Neural progenitor cell (in vitro differentiated cells): ENCODE measurements around the gene MEI1. TPM values are rescaled to one million over a fixed set of nuclear protein-coding genes. Genes with fewer than 3 reads are reported as not detected.

Experiments
- DNase-seq: peaks from one replicate; pipeline ENCODE4 v3.0.0-alpha.2; 2016; ENCODE audit warnings: low spot score
- H2AFZ ChIP-seq: fragments of 200-600 bp; sonication (generic); replicated peaks from 2 replicates; pipeline ENCODE4 v1.6.1; 2016; ENCODE audit warnings: antibody characterized with exemption
- H3F3A ChIP-seq: fragments of 200-600 bp; sonication (generic); 2 replicates; pipeline ENCODE4 v1.6.1; 2016; ENCODE audit warnings: antibody characterized with exemption, low read depth
- H3K27ac ChIP-seq: fragments of 200-600 bp; sonication (generic); 2 replicates; pipeline ENCODE4 v1.5.1; 2016; ENCODE audit warnings: mild to moderate bottlenecking
- H3K27me3 ChIP-seq: fragments of 200-600 bp; sonication (generic); 2 replicates; pipeline ENCODE4 v1.6.1; 2016; ENCODE audit warnings: mild to moderate bottlenecking, moderate library complexity
- H3K36me3 ChIP-seq: fragments of 200-600 bp; sonication (generic); 2 replicates; pipeline ENCODE4 v1.5.1; 2016
- H3K4me1 ChIP-seq: fragments of 200-600 bp; sonication (generic); 2 replicates; pipeline ENCODE4 v1.6.1; 2016; ENCODE audit warnings: mixed run types
- H3K4me2 ChIP-seq: fragments of 200-600 bp; sonication (generic); 2 replicates; pipeline ENCODE4 v1.6.1; 2016
- H3K4me3 ChIP-seq: fragments of 200-600 bp; sonication (generic); 2 replicates; pipeline ENCODE4 v1.5.1; 2016
- H3K79me2 ChIP-seq: fragments of 200-600 bp; sonication (generic); 2 replicates; pipeline ENCODE4 v1.6.1; 2016; ENCODE audit warnings: low read depth
- H3K9ac ChIP-seq: fragments of 200-600 bp; sonication (generic); 2 replicates; pipeline ENCODE4 v1.6.1; 2016
- H3K9me3 ChIP-seq: fragments of 200-600 bp; sonication (generic); 2 replicates; pipeline ENCODE4 v1.5.1; 2016; ENCODE audit warnings: low read depth
- H4K20me1 ChIP-seq: fragments of 200-600 bp; sonication (generic); 2 replicates; pipeline ENCODE4 v1.6.1; 2016; ENCODE audit warnings: low read depth
- H3K27ac Mint-ChIP-seq: 3 replicates; pipeline ENCODE4 v1.8.0; 2021; ENCODE audit warnings: mixed read lengths
- H3K27me3 Mint-ChIP-seq: 2 replicates; pipeline ENCODE4 v1.8.0; 2022; ENCODE audit warnings: low read depth, mild to moderate bottlenecking, inconsistent platforms, moderate library complexity, mixed read lengths; ENCODE audit not compliant: insufficient read depth
- H3K36me3 Mint-ChIP-seq: 3 replicates; pipeline ENCODE4 v1.8.0; 2021; ENCODE audit warnings: mixed read lengths
- H3K4me1 Mint-ChIP-seq: 3 replicates; pipeline ENCODE4 v1.8.0; 2021; ENCODE audit warnings: mixed read lengths
- H3K4me3 Mint-ChIP-seq: 3 replicates; pipeline ENCODE4 v1.8.0; 2021; ENCODE audit warnings: mild to moderate bottlenecking, moderate library complexity, mixed read lengths
- H3K9me3 Mint-ChIP-seq: 3 replicates; pipeline ENCODE4 v1.8.0; 2020; ENCODE audit warnings: mixed read lengths
- EZH2 ChIP-seq: fragments of 200-600 bp; sonication (generic); IDR thresholded peaks from 2 replicates; pipeline ENCODE4 v1.6.1; 2017; ENCODE audit warnings: antibody characterized with exemption, mild to moderate bottlenecking, moderate library complexity
- EZH2phosphoT487 ChIP-seq: fragments of 200-600 bp; sonication (generic); IDR thresholded peaks from 2 replicates; pipeline ENCODE4 v1.6.1; 2017; ENCODE audit warnings: antibody characterized with exemption
- total RNA-seq: library from RNA; depleted of rRNA; stranded (reverse); fragments of >200 nt; gene quantifications from 2 replicates; pipeline ENCODE4 v1.2.3, GENCODE V29; 2015; ENCODE audit warnings: low replicate concordance
- TF ChIP-seq, protein P1 (sequence below): fragments of 200-600 bp; sonication (generic); IDR thresholded peaks from 2 replicates; pipeline ENCODE4 v1.5.1; 2017; ENCODE audit warnings: antibody characterized with exemption, mild to moderate bottlenecking

The MEI1 gene
- total RNA-seq, 1 donor from 2014 or later: not detected

DNA sequence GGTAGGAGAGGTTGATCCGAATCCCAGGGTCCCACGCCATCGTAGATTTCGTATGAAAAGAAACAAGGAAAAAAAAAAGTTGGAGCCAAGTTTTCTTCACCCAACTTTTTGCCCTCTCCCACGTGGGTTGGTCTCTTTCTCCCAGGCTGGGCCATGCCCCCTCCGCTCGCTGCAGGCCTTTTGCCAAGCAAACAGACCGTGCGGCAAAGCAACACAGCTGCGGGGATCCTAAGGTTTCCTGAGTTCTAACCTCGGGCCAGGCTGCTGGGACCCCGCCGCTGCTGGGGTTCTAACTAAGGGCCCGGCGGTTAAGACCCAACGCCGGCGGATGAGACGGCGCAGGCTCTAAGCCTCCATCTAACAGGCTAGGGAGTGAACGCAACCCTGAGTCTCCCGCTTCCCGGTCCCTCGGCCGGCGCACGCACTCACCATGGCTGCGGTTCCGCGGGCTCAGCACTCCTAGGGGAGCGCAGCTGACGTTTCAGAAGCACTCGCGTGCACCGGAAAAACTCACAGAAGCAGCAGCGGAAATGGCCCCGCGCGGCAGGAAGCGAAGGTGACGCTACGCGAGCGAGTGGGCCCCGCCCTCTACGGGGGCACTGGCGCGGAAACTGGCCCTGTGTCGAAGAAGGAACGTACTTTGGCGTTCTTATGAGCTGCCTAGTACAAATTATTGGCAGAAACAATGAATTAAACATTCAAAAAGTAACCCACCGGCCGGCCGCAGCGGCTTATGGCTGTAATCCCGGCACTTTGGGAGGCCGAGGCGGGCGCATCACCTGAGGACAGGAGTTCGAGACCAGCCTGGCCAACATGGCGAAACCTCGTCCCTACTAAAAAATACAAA lies 10.7 kb upstream of the MEI1 start, which contains the start of gene SNU13:
SNU13 (minus strand) TSS at position 503 of the 847 bp plus-strand sequence; CDS start at position 432, 71 bp downstream.
- peak within 1 kb of the TSS; percentile 89 for H2AFZ ChIP-seq
- H3K4me2 ChIP-seq: peak within 1 kb of the TSS; percentile 95
- Mint-ChIP-seq H3K27ac (peak within 1 kb of the TSS; percentile 100), H3K9me3 (no peaks in the 10 kb centered on the region), H3K4me1 (peaks cover 18% of the 10 kb centered on the region), H3K4me3 (peak within 1 kb of the TSS; percentile 98), H3K27me3 (peaks cover 4% of the 10 kb centered on the region), H3K36me3 (no peaks in the 10 kb centered on the region)
- peaks cover 12% of the 10 kb centered on the region for H4K20me1 ChIP-seq
- peaks cover 6% of the 10 kb centered on the region for H3K4me1 ChIP-seq
- no peaks in the 10 kb centered on the region for H3K27me3 ChIP-seq
- peaks cover 28% of the 10 kb centered on the region for H3F3A ChIP-seq
- H3K9me3 ChIP-seq: no peaks in the 10 kb centered on the region
- H3K9ac ChIP-seq: peak within 1 kb of the TSS; percentile 63
- H3K4me3 ChIP-seq: peak within 1 kb of the TSS; percentile 84
- DNase-seq: peak; percentile 93
- peak within 1 kb of the TSS; percentile 32 for H3K27ac ChIP-seq
- no peaks in the 10 kb centered on the region for H3K36me3 ChIP-seq
- TF ChIP-seq EZH2phosphoT487 (no peak), EZH2 (peak; percentile 21)
- H3K79me2 ChIP-seq: peaks cover 49% of the 10 kb centered on the region

DNA sequence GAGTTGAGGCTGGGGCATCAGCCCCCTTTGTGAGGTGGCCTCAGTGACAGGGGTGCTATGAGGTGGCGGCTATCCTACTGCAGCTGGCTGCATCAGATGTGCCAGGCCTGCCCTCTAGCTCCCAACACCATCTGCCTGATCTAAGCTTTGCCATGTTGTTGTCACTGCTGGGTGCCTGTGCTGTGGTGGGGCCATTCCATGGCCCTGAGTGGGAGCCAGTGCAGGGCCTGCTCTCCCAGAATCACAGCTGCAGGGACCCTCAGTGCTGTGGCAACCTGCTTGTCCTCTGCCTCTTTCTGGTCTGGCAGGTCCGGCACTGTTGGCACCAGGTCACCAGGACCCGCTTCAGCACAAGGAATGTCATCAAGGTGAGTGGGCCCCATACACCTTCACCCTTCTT lies 8.8 kb upstream of the MEI1 start:
- Histone ChIP-seq H3F3A (peaks cover 22% of the 10 kb centered on the region), H3K27ac (no peak overlapping the region), H2AFZ (no peak overlapping the region), H4K20me1 (peaks cover 12% of the 10 kb centered on the region), H3K4me2 (no peak overlapping the region), H3K4me1 (peaks cover 6% of the 10 kb centered on the region), H3K79me2 (peaks cover 30% of the 10 kb centered on the region), H3K27me3 (no peaks in the 10 kb centered on the region), H3K9ac (no peak overlapping the region), H3K4me3 (no peak overlapping the region), H3K9me3 (no peaks in the 10 kb centered on the region), H3K36me3 (no peaks in the 10 kb centered on the region)
- H3K27ac Mint-ChIP-seq: no peak overlapping the region
- no peaks in the 10 kb centered on the region for H3K9me3 Mint-ChIP-seq
- peak overlapping the region; percentile 73 for H3K4me3 Mint-ChIP-seq
- no peak for DNase-seq
- peaks cover 4% of the 10 kb centered on the region for H3K27me3 Mint-ChIP-seq
- no peak for TF ChIP-seq EZH2
- no peak for TF ChIP-seq EZH2phosphoT487
- TF ChIP-seq, protein P1, sequence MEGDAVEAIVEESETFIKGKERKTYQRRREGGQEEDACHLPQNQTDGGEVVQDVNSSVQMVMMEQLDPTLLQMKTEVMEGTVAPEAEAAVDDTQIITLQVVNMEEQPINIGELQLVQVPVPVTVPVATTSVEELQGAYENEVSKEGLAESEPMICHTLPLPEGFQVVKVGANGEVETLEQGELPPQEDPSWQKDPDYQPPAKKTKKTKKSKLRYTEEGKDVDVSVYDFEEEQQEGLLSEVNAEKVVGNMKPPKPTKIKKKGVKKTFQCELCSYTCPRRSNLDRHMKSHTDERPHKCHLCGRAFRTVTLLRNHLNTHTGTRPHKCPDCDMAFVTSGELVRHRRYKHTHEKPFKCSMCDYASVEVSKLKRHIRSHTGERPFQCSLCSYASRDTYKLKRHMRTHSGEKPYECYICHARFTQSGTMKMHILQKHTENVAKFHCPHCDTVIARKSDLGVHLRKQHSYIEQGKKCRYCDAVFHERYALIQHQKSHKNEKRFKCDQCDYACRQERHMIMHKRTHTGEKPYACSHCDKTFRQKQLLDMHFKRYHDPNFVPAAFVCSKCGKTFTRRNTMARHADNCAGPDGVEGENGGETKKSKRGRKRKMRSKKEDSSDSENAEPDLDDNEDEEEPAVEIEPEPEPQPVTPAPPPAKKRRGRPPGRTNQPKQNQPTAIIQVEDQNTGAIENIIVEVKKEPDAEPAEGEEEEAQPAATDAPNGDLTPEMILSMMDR: no peak
- no peaks in the 10 kb centered on the region for H3K36me3 Mint-ChIP-seq
- H3K4me1 Mint-ChIP-seq: peaks cover 18% of the 10 kb centered on the region

DNA sequence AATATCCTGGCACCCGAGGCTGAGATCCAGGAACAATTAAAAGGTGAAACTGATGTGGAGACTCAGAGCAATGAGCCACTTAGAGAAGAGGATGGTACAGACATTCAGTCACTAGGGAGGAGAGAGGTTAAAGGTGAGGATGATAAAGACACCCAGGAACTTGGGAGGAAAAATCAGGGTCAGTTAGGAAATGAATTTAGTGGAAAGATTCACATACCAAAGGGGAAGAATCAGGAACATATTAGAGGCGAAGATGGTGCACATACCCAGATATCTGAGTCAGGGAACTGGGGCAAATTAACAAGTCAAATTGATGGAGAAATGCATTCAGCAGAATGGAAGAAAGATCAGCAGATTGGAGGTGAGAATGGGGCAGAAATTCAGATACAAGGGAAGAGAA lies 4.1 kb upstream of the MEI1 start:
- H3K27ac Mint-ChIP-seq: no peak overlapping the region
- no peaks in the 10 kb centered on the region for H3K9me3 Mint-ChIP-seq
- peaks cover 27% of the 10 kb centered on the region for H3F3A ChIP-seq
- H3K4me3 ChIP-seq: no peak overlapping the region
- no peaks in the 10 kb centered on the region for H3K36me3 ChIP-seq
- peaks cover 11% of the 10 kb centered on the region for H3K4me1 Mint-ChIP-seq
- H3K27ac ChIP-seq: no peak overlapping the region
- no peak overlapping the region for H2AFZ ChIP-seq
- H3K4me3 Mint-ChIP-seq: no peak overlapping the region
- no peaks in the 10 kb centered on the region for H4K20me1 ChIP-seq
- no peaks in the 10 kb centered on the region for H3K27me3 Mint-ChIP-seq
- no peak overlapping the region for H3K9ac ChIP-seq
- peaks cover 16% of the 10 kb centered on the region for H3K4me1 ChIP-seq
- H3K27me3 ChIP-seq: no peaks in the 10 kb centered on the region
- H3K36me3 Mint-ChIP-seq: no peaks in the 10 kb centered on the region
- no peaks in the 10 kb centered on the region for H3K79me2 ChIP-seq
- no peak overlapping the region for H3K4me2 ChIP-seq
- no peak for DNase-seq
- no peaks in the 10 kb centered on the region for H3K9me3 ChIP-seq
- TF ChIP-seq, protein P1: no peak

DNA sequence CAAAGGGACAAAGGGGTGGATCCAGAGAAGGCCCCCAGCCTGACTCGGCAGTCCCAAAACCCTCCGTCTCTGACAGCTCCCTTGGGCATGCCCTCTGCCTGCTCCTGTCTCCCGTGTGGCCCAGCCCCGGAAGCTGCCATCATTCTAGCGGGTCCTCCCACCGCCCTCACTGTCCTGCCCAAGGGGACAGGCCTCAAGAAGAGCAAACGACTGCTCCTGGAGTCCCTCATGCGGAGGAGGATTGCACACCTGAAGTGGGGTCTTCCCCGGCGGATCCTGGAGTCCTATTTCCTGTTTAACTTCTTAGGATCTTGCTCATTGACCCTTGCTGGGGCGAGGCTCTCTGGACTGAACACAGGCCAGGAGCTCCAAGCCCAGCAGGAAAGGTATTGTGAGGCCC lies 2.6 kb upstream of the MEI1 start:
- H3K27ac Mint-ChIP-seq: peak overlapping the region; percentile 77

More for the DNA sequence above, 2.6 kb upstream of the MEI1 start:
- H3K36me3 Mint-ChIP-seq: no peaks in the 10 kb centered on the region
- Histone ChIP-seq H3F3A (peaks cover 23% of the 10 kb centered on the region), H3K36me3 (no peaks in the 10 kb centered on the region), H3K4me1 (peaks cover 16% of the 10 kb centered on the region), H2AFZ (peak overlapping the region; percentile 58), H4K20me1 (no peaks in the 10 kb centered on the region), H3K9ac (no peak overlapping the region), H3K9me3 (no peaks in the 10 kb centered on the region), H3K4me2 (peak overlapping the region; percentile 64), H3K27ac (no peak overlapping the region), H3K27me3 (no peaks in the 10 kb centered on the region), H3K79me2 (no peaks in the 10 kb centered on the region), H3K4me3 (no peak overlapping the region)
- H3K4me3 Mint-ChIP-seq: peak overlapping the region; percentile 65
- DNase-seq: no peak
- H3K27me3 Mint-ChIP-seq: peaks cover 3% of the 10 kb centered on the region
- no peaks in the 10 kb centered on the region for H3K9me3 Mint-ChIP-seq
- peaks cover 8% of the 10 kb centered on the region for H3K4me1 Mint-ChIP-seq
- TF ChIP-seq, protein P1: no peak
- TF ChIP-seq EZH2phosphoT487: no peak
- no peak for TF ChIP-seq EZH2
